ENCODE measurements around the gene PPIH.

- no peak for TF ChIP-seq CTCF (optimal IDR thresholded peaks at IDR 0.05 in 1 of 3, IDR thresholded peaks at IDR 0.05 in 1 of 3, conservative IDR thresholded peaks at IDR 0.05 in 1 of 3; ENCODE audit: extremely low read depth in 1 of 3, insufficient read depth in 2 of 3, low read length in 3 of 3)
- no peak for TF ChIP-seq EZH2 (IDR thresholded peaks at IDR 0.05; ENCODE audit: low read length)
Measured at GRCh38 chr1:42660907-42661500, 2.8 kb downstream of the PPIH start.
